Measurements from ENCODE around the gene PRPF6.
"Not testable (repeated sequence)": the region's sequence is repeated elsewhere in the genome, so short reads cannot be mapped to it uniquely, and the experiment has no call there.

PRPF6 gene

GRCh38 chr20:63973636-63974401 lies 7.1 kb upstream of the PRPF6 start:
- DNase-seq = peak; percentile 68

- no peak for DNase-seq
Observed at GRCh38 chr20:63974402-63975200, 6.3 kb upstream of the PRPF6 start.

DNA sequence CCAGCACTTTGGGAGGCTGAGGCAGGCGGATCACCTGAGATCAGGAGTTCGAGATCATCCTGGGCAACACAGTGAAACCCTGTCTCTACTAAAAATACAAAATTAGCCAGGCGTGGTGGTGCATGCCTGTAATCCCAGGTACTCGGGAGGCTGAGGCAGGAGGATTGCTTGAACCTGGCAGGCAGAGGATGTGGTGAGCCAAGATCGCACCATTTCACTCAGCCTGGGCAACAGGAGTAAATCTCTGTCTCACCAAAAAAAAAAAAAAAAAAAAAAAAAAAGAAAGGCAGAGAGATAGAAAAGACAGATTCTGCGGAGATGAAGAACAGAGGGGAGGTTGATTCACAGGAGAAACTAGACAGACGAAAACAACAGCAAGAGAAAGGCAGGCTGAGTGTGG lies 4.4 kb upstream of the PRPF6 start:
- DNase-seq = not testable (repeated sequence)

GRCh38 chr20:63976980-63977738 lies 3.8 kb upstream of the PRPF6 start:
- DNase-seq = no peak

DNA sequence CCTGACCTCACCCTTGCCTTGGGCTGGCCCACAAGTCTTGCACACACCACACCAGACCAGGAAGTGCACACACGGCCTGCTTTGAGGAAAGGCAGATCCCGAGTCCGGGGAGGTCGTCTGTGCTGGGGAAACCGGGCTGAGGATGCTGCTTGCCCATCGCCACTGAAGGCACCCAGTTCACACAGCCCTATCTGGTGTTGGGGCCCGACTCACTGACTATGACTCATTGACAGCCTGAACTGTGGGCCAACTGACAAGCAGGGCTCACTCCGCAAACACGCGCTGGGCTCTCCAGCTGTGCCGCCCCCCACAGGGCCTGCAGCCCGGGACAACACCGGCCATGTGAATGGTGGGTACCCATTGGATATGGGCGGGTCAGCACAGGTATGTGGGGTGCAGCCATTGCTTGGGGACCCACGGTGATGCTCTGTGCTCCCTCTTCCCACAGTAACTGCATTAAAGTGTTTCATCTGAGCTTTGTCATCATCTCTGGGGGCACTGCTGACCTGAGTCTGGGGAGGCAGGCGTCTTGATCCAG lies 3.1 kb upstream of the PRPF6 start:
- no peak for DNase-seq

DNA sequence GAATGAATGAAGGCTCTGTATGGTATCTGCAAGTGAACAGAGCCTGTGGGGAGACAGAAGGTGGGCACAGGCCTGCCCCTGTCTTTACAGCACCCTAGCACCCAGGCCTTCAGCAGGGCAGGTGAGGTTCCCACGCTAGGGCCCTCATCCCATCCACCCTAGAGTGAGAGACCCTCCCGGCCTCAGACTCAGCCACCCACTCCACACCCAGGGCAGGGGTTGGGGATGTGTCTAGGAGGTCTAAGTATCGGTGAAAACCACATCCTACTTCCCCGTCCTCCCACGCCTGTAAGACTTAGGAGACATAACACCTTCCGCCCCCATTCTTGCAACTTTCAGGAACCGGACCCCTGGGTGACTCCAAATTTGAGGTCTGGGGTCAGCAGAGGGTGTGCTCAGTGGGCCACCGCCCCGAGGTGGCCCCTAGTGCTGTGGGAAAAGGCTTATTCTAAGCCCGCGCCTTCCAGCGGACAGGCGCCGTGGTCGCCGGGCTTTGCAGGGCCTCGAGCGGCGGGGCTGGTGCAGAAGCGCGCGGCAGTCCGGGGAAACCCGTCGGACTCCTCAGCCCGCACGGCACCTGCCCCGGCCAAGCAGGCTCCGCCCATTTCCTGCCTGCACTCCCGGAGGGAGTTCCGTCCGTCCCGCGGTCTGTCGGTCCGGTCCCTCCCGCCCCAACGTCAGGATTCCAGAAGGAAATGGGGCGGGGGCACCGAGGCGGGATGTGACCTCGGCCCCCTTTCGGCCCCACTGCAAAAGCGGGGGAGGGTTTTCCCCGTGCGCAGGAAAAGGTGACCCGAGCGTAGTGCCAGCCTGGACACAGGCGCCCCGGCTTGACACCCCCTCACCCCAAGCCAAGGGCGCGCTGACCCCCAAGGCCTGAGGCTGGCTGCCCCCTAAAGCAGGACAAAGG lies 2.4 kb upstream of the PRPF6 start:
- no peak for DNase-seq

DNA sequence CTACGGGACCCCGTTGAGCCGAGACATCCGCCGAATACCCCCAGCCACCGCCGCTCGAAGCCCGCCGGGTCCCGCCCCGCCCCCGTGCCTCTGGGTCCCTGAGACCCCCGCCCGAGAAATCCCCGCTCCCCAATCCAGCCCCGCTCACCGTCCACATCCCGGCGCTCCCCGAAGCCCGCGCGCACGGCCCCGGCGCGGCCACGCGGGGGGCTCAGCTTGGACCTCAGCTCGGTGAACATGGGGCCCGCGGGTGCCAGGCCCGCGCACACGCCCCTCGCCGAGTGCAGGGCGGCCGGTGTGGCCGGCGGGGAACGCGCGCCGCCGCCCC lies 1.7 kb upstream of the PRPF6 start:
- DNase-seq = no peak

- DNase-seq = peak; percentile 75
Observed at GRCh38 chr20:63979557-63980316, 1.2 kb upstream of the PRPF6 start, which contains the start of gene SAMD10. Gene SAMD10, minus strand, starts transcription at chr20:63979642. Its CDS starts 175 bp downstream, at chr20:63979467.

- DNase-seq = no peak
Observed at GRCh38 chr20:63980317-63980805, 571 bp upstream of the PRPF6 start.

GRCh38 chr20:63982937-63983336 lies 2.0 kb downstream of the PRPF6 start:
- no peak for DNase-seq

GRCh38 chr20:64000906-64001305 lies 20.0 kb downstream of the PRPF6 start:
- DNase-seq = no peak

DNA sequence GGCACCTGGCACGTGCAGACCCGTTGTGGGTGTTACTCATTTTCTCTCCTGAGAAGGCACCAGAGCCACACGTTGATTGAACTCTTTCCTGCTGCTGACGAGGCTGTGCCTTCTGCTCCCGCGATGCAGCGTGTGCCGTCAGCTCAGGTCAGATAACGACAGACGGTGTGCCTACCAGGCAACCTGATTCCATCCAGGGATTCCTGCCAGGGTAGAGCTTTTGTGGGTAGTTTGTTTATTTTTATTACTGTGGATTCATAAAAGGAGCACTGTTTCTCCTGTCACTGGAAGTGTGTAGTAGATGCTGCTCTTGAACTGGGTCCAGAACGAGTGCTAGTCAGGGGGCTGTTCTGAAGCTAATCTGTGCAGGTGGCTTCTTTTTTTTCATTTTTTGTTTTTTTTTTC lies 20.7 kb downstream of the PRPF6 start:
- DNase-seq = no peak

GRCh38 chr20:64003960-64004725 lies 23.2 kb downstream of the PRPF6 start:
- no peak for DNase-seq

DNA sequence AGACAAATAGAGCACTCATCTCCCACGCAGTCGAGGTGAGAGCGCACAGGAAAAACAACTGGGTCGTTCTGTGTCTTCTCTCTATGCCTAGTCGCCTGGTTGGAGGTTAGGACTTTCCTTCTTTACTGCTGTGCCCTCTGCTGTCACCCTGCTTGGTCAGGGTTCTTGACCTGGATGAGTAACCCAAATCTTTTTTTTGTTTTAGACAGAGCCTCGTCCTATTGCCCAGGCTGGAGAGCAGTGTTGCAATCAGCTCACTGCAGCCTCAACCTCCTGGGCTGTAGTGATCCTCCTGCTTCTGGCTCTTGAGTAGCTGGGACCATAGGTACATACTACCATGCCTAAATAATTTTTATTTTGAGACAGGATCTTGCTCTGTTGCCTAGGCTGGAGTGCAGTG lies 24.5 kb downstream of the PRPF6 start:
- no peak for DNase-seq

- DNase-seq = no peak
Observed at GRCh38 chr20:64006490-64006889, 25.6 kb downstream of the PRPF6 start.

GRCh38 chr20:64006902-64007301 lies 26.0 kb downstream of the PRPF6 start:
- DNase-seq = no peak

DNA sequence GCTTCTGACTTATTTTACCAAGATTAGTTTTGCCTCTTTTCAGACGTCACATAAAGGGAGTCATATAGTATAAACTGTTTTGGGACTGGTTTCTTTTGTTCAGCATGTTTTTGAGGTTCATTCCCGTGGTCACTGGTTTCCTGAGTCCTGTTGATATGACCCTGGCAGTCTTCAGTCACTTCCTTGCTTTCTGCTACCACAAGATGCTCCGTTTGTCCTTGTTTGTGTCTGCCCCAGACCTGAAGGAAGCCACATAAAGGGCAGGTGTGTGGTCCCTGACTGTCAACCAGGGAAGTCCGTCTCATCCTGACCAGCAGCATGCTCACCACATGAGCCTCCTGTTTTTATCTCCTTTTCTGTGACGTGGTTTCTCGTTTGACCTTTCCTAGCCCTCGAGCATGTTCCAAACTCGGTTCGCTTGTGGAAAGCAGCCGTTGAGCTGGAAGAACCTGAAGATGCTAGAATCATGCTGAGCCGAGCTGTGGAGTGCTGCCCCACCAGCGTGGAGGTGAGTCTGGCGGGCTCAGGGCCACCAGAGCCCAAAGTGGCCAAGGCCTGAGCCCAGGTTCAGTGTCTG lies 29.0 kb downstream of the PRPF6 start:
- no peak for DNase-seq

GRCh38 chr20:64010711-64011237 lies 29.8 kb downstream of the PRPF6 start:
- no peak for DNase-seq

DNA sequence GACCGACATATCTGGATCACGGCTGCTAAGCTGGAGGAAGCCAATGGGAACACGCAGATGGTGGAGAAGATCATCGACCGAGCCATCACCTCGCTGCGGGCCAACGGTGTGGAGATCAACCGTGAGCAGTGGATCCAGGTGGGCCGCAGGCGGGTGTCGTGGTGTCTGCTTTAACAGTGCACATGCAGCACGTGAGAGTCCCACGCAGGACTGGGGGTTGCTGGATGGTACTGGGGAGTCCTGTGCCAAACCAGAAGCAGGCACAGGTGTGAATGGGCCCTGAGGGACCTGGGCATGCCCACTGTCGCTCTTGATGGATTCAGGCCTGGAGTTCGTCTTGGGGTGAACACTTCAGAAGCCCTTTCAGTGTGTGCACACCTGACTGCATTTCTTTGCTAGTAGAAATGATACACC lies 30.4 kb downstream of the PRPF6 start:
- no peak for DNase-seq
